A549 treated with dexamethasone at 1 μM for 4 hours (cell line): Measurements from ENCODE around the gene SPPL2B. TPM values are rescaled to one million over a fixed set of nuclear protein-coding genes. Genes with fewer than 3 reads are reported as not detected.

ENCODE experiments used
- total RNA-seq: library from RNA; stranded (reverse); fragments of 200-300 nt; extraction: Qiagen RNA extraction; gene quantifications from 5 replicates; pipeline ENCODE4 v1.2.3, GENCODE V29; 2022

SPPL2B gene, protein sequence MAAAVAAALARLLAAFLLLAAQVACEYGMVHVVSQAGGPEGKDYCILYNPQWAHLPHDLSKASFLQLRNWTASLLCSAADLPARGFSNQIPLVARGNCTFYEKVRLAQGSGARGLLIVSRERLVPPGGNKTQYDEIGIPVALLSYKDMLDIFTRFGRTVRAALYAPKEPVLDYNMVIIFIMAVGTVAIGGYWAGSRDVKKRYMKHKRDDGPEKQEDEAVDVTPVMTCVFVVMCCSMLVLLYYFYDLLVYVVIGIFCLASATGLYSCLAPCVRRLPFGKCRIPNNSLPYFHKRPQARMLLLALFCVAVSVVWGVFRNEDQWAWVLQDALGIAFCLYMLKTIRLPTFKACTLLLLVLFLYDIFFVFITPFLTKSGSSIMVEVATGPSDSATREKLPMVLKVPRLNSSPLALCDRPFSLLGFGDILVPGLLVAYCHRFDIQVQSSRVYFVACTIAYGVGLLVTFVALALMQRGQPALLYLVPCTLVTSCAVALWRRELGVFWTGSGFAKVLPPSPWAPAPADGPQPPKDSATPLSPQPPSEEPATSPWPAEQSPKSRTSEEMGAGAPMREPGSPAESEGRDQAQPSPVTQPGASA
- 8.7 to 23.7 TPM (median 18.0 TPM) in 5 replicates for total RNA-seq

DNA sequence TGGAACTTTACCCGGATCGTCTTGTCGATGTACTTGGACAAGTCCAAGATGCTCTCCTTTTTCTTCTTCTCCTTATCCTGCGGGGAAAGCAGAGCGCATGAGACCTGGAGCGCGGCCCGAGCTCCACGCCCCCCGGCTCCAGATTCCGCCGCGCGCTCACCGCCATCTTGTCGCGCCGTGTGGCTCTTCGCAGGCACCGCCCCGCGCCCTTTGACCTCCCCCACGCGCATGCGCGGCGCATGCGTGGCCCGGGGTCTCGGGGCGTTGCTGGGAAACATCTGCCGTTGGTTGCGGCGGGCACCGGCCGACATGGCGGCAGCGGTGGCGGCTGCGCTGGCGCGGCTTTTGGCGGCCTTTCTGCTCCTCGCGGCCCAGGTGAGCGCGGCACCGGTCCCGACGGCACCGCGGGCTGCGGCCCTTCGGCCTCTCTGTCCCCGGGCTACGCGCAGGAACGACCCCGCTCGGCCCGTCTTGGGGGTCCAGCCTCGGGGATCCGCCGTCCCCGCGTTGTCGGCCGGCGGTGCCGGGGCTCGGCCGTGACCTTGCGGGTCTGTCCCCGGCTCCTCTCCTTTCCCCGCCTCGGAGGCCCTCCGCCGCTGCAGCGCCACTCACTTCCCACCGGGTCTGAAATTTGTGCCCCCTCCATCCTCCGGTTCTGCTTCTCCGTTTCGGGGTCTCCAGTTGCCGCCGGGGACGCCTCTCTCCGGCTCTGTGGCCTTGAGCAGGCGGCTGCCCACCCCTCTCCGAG is at the start of gene SPPL2B, which contains the start of gene LSM7:
TSS of gene SPPL2B (plus strand) at position 284 of the 748 bp plus-strand sequence. CDS start at position 310, 26 bp downstream.
TSS of gene LSM7 (minus strand) at position 186 of the 748 bp plus-strand sequence. CDS start at position 166, 20 bp downstream.

DNA sequence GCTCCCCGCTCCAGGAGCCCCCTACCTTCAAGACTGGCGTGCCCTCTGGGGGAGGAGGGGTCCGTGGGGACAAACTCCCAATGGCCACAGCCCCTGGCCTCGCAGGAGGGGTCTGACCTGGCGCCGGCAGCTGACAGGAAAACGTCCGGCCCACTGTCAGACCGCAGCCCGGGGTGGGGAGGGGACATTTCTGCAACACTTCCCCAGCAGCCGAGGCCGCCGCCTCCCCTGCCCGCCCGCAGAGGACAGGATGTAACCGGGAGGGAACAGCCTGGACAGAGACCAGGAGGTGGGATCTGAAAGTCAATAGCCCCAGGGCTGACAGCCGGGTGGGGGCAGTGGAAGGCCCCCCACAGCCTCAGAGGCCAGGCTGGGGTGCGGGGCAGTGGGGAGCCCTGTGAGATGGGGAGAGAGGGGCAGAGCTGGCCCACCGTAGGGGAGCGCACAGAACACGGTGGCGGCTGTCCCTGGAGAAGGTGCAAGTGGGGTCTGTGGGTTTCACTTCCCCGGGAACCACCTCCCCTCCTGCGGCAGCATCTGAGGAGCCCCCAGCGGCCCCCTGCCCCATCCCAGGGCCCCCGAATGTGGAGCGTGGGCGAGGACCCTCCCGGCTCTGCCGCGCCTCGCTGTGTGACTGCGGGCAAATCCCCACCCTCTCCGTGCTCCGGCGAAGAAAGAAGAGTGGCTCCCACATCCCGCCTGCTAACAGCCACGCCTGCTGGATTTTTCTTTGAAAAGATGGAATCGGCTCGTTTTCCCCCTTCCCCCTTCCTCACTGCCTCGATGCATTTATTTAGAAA is 46.2 kb upstream of the SPPL2B start, which contains the start of gene PEAK3:
TSS of gene PEAK3 (minus strand) at position 114 of the 800 bp plus-strand sequence. CDS start 1,244 bp downstream, outside the sequence.

DNA sequence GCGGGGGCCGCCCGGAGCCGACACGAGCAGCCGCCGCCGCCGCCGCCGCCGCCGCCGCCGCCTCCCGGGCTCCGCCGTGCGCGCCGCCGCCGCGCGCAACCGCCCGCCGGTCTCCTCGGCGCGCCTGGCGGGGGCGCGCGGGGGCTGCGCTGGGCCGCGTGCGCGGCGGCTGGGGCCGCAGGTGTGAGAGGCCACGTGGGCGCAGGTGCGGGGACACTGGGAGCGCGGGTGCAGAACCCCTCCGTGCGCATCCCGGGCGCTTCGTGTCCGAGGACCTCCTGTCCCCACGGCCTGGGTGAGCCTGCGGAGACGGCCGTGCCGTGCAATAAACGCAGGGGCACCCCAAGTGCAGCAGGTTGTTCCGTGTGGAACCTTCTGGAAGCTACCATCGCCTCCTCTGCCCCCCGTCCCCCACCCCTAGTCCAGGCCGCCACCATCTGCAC is 20.3 kb upstream of the SPPL2B start, which contains the start of gene LINGO3:
TSS of gene LINGO3 (minus strand) at position 41 of the 443 bp plus-strand sequence. CDS start 16,378 bp downstream, outside the sequence.

DNA sequence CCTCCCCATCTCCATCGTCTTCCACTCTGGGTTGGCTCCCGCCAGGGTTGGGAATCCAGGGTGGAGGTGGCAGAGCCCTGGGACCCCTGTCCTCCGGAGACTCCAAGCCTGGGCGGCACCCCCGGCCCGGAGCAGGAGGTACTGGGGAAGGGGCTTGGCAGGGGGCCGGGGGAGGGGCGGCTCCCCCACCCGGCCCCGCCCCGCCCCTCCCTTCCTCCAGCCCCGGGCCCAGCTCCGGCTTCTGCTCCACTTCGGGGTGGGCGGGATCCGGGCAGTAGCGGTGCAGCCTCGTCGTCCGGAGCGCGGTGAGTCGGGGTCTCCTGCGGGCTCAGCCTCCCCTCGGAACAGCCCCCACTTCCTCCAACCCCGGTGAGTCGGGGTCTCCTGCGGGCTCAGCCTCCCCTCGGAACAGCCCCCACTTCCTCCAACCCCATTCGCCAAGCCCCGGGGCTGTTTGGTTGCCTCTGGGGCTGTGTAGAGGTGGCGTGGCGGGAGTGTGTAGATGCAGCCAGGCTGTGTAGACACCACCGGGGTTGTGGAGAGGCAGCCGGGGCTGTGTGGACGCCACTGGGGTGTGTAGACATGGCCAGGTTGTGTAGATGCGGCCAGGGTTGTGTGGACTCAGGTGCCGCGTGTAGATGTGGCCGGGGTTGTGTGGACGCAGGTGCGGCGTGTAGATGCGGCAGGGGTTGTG is 31.7 kb downstream of the SPPL2B start, which contains the start of gene TMPRSS9:
TSS of gene TMPRSS9 (plus strand) at position 274 of the 694 bp plus-strand sequence. CDS start 29,521 bp downstream, outside the sequence.

Other genes starting within 250 kb of the SPPL2B start
- gene MOB3A, start 232.4 kb upstream of the SPPL2B start, total RNA-seq = 13.3 to 19.7 TPM (median 18.4 TPM) in 5 replicates
- gene IZUMO4, start 231.8 kb upstream of the SPPL2B start, total RNA-seq = 0.30 to 0.73 TPM (median 0.47 TPM) in 5 replicates
- gene AP3D1, start 177.1 kb upstream of the SPPL2B start, total RNA-seq = 56.3 to 87.5 TPM (median 80.0 TPM) in 5 replicates
- gene DOT1L, start 164.8 kb upstream of the SPPL2B start, total RNA-seq = 8.8 to 16.4 TPM (median 14.1 TPM) in 5 replicates
- 38.5 to 53.9 TPM (median 48.3 TPM) in 5 replicates for gene PLEKHJ1, start 92.4 kb upstream of the SPPL2B start, total RNA-seq
- 63.4 to 79.4 TPM (median 72.6 TPM) in 5 replicates for gene SF3A2, start 91.9 kb upstream of the SPPL2B start, total RNA-seq
- gene AMH, start 79.4 kb upstream of the SPPL2B start, total RNA-seq = 4.3 to 16.9 TPM (median 12.3 TPM) in 5 replicates
- 0.12 to 1.5 TPM (median 0.53 TPM) in 5 replicates for gene JSRP1, start 72.3 kb upstream of the SPPL2B start, total RNA-seq
- 0.15 to 0.41 TPM (median 0.31 TPM) in 5 replicates for gene PEAK3, start 46.5 kb upstream of the SPPL2B start, total RNA-seq
- 0.05 to 0.11 TPM (median 0.08 TPM) in 4 of 5 replicates, not detected in the other for gene LINGO3, start 20.5 kb upstream of the SPPL2B start, total RNA-seq
- 126 to 155 TPM (median 145 TPM) in 5 replicates for gene LSM7, start 98 bp upstream of the SPPL2B start, total RNA-seq
- gene TMPRSS9, start 31.6 kb downstream of the SPPL2B start, total RNA-seq = 0.04 TPM in 1 of 5 replicates, not detected in the others
- gene TIMM13, start 98.9 kb downstream of the SPPL2B start, total RNA-seq = 60.1 to 119 TPM (median 99.9 TPM) in 5 replicates
- 57.2 to 93.5 TPM (median 85.0 TPM) in 5 replicates for gene LMNB2, start 128.3 kb downstream of the SPPL2B start, total RNA-seq
- 96.5 to 124 TPM (median 112 TPM) in 5 replicates for gene GADD45B, start 147.4 kb downstream of the SPPL2B start, total RNA-seq